NT2/D1 (cell line): ENCODE data around the gene PPIE.
"Not testable (repeated sequence)": the region's sequence is repeated elsewhere in the genome, so short reads cannot be mapped to it uniquely, and the experiment has no call there.

Source experiments
- SUZ12 ChIP-seq: IDR thresholded peaks from 2 replicates; pipeline ENCODE4 v1.6.1; 2011; ENCODE audit not compliant: insufficient read length, insufficient read depth; ENCODE audit errors: extremely low read depth
- YY1 ChIP-seq: IDR thresholded peaks from 2 replicates; pipeline ENCODE4 v1.6.1; 2011; ENCODE audit not compliant: insufficient read length, insufficient read depth
- ZNF274 ChIP-seq: IDR thresholded peaks from 2 replicates; pipeline ENCODE4 v1.6.1; 2011; ENCODE audit warnings: mild to moderate bottlenecking, low read depth, low read length

DNA sequence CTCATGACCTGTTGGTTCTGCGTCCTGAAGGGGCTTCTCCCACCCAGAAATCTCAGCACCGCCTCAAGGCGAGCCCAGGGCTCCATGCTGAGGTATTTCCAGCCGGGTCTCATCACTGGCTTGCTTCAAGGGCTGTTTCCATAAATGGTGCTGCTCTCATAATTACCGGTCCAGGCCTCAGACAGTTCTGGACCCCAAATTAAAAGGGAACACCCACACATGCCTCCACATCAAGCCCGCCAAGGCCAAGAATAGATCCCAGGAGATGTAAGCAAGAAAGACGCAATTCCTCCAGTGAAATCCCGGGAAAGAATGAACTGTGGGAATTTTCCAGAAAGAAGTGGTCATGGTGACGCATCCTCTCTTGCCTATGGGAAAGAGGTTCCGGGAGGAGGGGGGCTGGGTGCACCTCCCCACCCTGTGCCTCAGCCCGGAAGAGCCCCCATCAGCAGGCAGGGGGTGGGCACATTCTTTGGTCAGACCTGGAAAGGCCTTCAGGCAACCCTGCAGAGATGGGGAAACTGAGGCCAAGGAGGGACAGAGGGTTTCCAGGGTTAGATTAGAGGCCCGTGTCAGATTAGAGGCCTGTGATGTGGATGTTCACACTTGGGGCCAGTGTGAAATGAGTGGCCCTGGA is 39.9 kb downstream of the PPIE start:
- TF ChIP-seq YY1, SUZ12, ZNF274: not testable (repeated sequence)
